HG03108 (cell line): Measurements from ENCODE around the gene SETD2.

Source experiments
- ATAC-seq: cut with Tn5 transposase; IDR thresholded peaks from one replicate; pipeline ENCODE4 v1.9.1; 2021; ENCODE audit warnings: moderate library complexity; ENCODE audit not compliant: unreplicated experiment

SETD2 gene

DNA sequence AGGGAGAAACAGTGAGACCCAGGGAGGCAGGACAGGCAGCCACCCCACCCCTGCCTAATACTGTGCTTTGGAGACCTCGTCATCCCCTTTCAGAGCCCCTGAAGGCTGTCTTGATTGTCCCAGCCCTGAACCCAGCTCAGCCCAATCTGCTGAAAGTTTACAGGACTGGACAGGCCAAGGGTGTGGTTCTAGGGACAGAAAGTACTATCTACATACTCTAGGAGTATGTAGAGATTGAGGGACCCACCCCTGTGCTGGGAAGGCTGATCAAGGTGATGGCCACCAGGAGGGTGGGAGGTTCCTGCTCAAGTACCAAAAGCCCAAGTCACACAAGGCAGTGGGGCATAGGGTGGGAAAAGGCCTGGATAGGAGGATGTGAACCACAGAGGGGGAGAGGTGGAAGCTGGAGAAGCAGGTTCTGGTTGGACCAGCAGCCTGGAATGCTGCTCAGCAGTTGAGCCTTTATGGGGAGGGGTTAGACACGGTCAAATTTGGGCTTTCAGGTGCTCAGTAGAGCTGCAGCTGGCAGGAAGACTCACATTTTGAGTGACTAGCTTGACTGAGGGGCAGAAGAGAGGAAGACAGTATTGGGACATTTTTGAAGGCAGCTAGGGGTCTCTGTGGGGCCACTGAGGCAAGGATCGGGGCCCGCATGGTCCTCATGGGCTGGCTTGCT, 177.7 kb downstream of the SETD2 start:
- ATAC-seq, result no peak

GRCh38 chr3:46985588-46985987, 178.3 kb downstream of the SETD2 start:
- no peak for ATAC-seq

DNA sequence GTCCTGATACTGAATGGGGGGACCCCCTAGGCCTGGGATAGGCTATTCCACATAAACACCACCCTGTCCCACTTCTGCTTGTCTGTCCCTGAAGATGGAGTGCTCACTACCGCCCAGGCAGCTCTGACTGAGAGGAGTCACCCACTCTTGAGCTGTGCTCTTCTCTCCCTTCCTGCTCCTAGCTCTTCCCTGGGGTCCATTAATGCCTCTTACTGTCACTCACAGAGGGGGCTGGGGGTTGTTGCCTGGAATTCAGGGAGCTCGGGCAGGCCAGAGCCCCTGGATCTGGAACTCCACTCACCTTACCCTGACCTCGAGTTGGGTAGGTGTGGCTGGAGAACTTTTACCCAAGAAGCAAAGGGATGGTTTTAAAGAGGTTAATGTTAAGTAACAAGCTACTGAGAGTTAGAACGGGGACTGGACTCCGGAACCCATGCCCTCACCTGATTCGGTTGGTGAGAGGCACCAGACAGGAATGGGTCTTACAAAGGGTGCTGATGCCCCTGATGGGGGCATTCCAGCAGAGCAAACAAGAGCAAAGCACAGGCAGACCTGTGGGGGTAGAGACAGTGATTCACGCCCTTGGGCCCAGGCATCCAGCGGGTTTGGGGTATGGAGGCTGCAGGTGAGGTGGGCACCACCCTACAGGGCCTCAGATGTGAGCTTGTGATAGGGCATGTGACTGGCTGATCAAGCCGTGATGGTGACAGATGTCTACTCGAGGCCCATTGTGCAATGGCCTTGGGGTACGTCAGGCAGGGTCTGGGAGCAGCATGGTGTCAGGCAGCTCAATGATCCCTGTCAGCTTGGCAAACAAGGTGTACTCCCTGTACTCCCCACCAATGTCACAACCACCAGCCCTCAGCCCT, 179.1 kb downstream of the SETD2 start:
- no peak for ATAC-seq

DNA sequence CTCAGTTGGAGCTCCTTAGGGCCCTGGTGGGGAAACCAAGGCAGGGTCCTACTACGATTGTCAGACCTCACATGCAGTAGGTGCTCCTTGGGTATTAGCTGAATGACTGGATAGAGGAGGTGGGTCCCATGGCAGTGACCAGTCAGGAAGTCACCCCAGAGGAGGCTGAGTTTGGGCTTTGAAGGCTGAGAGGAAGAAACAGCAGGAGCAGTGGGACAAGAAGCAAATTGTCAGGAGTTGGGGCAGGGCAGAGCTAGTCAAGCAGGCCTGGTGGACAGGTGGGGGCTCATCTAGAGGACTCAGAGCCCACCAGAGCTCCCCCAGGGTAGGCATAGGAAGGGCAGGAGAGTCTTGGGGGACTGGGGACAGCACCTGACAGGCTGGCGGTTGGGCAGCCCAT, 181.4 kb downstream of the SETD2 start:
- no peak for ATAC-seq

DNA sequence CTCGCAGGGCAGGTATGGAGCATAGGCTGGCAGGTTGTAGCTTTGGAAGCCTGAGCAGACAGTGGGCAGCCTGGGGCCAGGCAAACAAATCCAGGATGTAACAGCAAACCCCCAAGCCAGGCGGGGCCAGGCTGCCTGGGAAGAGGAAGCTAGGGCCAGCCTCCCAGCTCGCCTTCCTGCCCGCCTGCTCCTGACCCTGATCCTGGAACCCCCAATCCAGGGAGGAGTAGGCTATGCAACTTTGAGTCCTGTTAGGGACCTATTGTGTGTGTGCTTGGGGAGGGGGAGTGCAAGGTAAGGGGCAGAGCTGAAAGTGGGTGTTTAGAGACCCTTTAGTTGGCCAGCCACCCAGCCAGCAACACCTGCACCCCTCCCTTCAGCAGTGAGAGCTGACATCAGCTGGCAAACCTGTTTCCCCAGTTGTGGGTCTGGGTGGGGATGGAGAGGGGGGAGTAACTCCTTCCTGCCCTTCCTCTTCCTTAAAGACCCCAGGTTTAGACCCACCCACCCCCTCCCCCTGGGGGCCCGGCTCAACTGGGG, 181.9 kb downstream of the SETD2 start:
- ATAC-seq, result no peak

GRCh38 chr3:46979958-46980497, 183.9 kb downstream of the SETD2 start:
- peak; percentile 2 for ATAC-seq

- peak; percentile 74 for ATAC-seq
These were observed 184.6 kb downstream of the SETD2 start, which contains the start of gene NBEAL2 for GRCh38 chr3:46978985-46979944. Gene NBEAL2, plus strand, starts transcription at chr3:46979666. Its CDS starts 196 bp downstream, at chr3:46979862.

DNA sequence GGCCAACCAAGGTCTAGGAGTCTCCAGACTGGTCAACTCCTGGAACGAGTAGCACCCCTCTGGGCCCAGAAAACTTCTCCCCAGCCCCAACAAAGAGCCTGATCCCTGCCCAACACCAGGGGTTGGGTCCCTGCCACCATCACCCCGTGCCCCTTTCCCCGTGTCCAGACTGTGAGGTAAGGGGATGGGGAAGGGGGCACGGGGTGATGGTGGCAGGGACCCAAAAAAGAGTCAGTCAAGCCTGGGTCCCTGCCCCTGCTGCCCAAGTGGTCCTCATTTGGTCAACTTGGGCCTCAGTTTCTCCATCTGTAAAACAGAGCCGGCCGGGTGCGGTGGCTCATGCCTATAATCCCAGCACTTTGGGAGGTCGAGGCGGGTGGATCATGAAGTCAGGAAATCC, 185.5 kb downstream of the SETD2 start:
- ATAC-seq, result no peak

DNA sequence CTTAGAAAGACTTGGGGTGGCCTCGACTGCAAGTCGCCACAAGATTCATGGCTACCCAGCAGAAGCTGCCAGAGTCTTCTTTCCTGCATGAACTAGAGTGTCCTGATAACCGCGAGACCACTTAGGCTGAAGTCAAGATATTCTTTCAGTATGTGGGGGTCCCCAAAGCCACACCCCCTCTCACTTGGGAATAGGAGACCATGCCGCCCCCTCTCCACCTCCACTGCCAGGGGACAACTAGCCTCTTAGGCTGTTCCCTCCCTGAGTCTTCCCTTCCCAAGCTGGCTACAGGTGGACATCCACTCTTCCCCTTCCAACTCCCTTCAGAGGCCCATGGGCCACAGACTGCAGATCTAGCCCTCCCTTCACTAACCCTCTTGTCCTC, 186.1 kb downstream of the SETD2 start:
- no peak for ATAC-seq

DNA sequence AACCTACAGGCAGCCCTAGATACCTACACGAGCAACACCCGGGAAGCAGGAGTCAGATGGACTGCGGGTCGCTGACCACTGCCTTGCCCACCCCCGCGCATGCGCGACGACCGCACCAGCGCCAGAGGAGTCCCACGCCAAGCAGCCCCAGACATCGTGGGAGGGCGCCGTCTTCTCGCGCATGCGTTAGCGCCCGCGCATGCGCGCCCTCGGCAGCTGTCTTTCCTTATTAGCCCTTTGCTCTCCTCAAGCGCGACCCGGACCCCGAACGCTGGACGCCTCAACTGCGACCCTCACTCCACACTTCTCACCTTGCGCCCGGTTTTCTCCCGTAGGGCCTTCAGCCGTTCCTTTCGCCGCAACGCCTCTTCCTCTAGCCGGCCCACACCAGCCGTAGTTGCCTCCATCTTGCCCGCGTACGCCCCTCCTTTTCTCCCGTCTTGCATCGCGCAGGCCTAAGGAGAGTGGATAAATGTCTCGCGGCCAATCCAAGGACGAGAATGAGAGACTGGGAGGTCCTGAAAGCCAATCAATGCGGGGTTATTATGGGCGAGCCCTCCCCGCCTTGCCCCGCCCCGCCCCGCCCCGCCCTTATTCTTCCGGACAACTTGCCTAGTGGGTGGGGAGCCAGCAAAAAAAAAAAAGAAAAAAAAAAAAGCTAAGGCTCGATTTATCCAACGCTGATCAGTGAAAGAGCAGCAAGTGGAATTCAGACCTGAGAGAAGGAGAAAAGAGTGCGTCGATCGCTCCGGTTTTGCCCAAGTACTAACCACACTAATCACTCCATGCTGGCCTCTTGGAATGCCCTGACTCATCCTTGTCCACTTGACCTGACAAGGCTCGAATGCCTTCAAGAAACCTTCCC, 187.4 kb downstream of the SETD2 start, which contains the start of gene CCDC12:
Gene CCDC12, minus strand, starts transcription at position 420 of the 865 bp plus-strand sequence. Its CDS starts 13 bp downstream, at position 407.
- peak; percentile 52 for ATAC-seq

DNA sequence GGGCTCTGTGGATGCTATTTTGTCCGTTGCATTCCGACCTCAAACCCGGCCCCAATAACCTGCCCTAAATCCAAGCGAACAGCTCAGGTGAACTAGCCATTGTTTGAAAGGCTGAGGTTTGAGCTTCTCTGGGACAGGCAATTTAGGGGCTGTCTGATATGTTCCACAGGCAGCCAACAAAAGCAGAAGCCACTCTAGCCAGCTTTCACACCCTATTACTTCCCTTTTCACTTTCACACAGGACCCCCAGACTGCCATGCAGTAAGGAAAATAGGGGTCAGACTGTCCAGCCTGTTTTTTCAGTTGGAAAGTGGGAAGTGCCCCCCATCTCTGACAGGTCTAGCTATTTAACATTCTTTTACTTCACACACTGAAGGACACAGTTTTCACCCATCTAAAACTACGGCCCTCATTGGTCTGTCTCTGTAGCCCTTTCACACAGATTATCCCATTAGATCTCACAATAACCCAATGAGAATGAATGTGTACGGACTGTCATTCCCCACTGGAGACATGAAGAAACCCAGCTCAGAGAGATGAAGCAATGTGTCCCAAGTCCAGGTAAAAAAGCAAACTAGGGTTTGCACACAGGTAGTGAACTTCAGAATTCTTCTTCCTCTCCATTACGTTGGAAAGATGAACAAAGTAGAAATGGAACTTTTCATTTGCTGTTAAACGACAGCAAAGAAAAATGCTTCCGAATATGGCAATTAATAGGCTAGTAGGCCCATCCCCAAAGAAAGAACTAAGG, 189.3 kb downstream of the SETD2 start:
- ATAC-seq, result no peak

DNA sequence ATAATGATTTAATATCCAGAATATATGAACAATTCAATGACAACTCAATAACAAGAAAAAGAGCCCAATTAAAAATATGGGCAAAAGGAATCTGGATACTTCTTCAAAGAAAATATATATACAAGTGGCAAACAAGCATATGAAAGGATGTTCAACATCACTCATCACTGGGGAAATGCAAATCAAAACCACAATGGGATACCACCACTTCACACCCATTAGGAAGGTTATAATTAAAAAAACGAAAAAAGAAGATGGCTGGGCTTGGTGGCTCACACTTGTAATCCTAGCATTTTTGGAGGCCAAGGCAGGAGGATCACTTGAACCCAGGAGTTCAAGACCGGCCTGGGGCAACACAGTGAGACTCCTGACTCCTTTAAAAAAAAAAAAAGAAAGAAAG, 191.5 kb downstream of the SETD2 start:
- ATAC-seq, result no peak

DNA sequence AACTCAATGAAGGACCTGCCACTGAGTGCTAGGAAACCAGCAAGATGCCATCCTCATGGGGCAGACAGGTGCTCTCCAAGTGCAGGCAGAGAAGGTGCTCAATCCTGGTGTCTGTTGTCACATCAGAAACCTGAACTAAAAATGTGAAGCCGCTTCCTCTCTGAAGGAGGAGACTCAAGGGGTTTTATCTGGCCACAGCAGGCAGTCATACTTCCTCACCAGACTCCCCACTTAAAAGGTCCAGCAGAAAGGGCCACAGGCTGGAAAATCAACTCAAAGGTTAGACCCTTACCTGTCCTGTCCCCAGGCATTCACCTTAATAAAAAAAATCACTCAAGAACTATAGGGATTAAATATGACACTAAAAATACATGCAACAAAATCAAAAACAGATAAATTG, 192.2 kb downstream of the SETD2 start:
- no peak for ATAC-seq

DNA sequence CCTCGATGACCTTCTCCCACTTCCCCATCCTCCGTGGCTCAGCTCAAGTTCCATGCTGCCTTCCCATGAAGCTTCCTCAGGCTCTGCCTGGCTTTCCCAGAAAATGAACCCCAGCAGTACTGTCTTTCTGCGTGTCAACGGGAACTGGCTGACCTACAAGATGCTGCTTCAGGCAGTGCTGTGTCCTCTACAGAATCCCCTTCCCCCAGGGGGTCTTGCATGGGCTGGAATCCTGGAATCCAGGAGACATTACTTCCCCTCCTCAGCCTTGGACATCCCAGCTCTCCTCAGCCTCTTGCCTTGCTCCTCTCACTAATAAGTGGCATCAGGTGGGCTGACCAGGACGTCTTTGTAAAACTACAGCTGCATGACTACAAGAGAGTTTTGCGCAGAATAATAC, 192.8 kb downstream of the SETD2 start:
- ATAC-seq, result no peak

GRCh38 chr3:46970391-46971091, 193.4 kb downstream of the SETD2 start:
- ATAC-seq, result no peak

DNA sequence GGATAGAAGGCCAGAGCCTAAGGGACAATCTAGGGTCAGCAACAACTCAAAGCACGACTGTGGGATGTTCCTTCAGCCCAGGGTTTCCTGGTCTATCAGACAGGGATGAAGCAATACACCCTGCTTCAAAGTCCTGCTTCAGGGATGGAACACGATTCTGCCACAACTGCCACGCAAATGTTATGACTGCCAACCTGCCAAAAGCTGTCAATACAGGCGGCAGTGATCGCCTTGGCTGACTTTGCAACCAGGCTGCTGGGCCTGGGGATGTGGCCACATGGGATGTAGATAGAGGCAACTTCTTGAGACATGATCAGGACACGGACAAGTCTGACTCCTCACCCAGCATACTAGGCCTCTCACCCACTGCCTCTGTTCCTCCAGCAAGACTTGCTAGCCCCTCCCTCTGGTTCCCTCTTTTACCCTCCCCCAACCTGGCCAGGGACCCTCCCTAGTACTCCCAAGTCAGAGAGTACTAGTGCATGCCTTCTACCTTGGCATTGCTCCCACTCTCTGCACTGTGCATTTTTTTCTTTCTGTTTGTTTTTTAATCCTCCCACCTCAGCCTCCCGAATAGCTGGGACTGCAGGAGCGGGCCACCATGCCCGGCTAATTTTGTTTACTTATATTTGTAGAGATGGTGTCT, 195.0 kb downstream of the SETD2 start:
- ATAC-seq, result no peak

DNA sequence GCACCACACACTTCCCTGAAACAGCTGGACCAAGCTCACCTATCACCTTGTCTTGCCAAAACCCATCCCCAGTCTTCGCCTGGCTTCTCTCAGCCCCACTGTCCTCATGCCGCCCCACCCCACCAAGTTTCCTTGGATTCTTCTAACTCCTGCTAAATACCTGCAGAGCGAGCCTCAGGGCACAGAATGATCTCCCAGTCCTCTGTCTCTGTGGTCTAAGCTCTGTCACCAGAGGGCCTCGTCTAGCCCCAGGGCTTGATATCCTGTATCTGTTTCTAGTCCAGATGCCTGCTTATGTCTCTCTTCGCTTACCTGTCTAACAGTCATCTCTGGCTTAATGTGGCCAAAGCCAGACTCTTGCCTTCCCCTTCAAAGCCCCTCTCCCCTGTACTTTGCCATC, 197.1 kb downstream of the SETD2 start:
- ATAC-seq, result no peak
